IMR-90 (cell line): ENCODE measurements around the gene RAB31. TPM values are rescaled to one million over a fixed set of nuclear protein-coding genes. Genes with fewer than 3 reads are reported as not detected.

Source experiments
- ATAC-seq: fragments of 200-7000 bp; cut with Tn5 transposase; 2 replicates; pipeline ENCODE4 v1.9.1; 2020; ENCODE audit warnings: low read depth, mild to moderate bottlenecking, moderate library complexity
- Bru-seq: library from RNA; stranded (reverse); fragments of 400-500 nt; gene quantifications from one replicate; lab custom pipeline; 2021; lab: Mats Ljungman, UMichigan
- BruChase-seq, 2 experiments: library from RNA; stranded (reverse); fragments of 400-500 nt; gene quantifications; one replicate each; lab custom pipeline; 2021; lab: Mats Ljungman, UMichigan
- BruUV-seq: library from RNA; stranded (reverse); fragments of 400-500 nt; replicated peaks from 2 replicates; lab custom pipeline; 2021; lab: Mats Ljungman, UMichigan
- CTCF ChIA-PET: fragments of 300-600 bp; formaldehyde crosslinking; extraction: SDS; loops from one replicate; lab custom pipeline; 2021; ENCODE audit warnings: antibody characterized with exemption; lab: Yijun Ruan, JAX
- POLR2A ChIA-PET: fragments of 300-600 bp; sonication (Branson Sonifier 250); formaldehyde crosslinking; loops from one replicate; lab custom pipeline; 2022; ENCODE audit warnings: antibody characterized with exemption; ENCODE audit not compliant: unreplicated experiment; lab: Charles Lee
- DNase-seq: peaks from one replicate; pipeline ENCODE4 v3.0.0; 2013
- H2AFZ ChIP-seq: replicated peaks from 2 replicates; pipeline ENCODE3; 2013; ENCODE audit warnings: low read length, mild to moderate bottlenecking; ENCODE audit not compliant: poor library complexity
- H2AK5ac ChIP-seq: 2 replicates; pipeline ENCODE4 v1.6.1; 2013; ENCODE audit warnings: low read depth, low read length, inconsistent platforms
- H2AK9ac ChIP-seq: replicated peaks from 2 replicates; pipeline ENCODE3; 2013; ENCODE audit warnings: mild to moderate bottlenecking, low read depth, low read length, moderate library complexity; ENCODE audit not compliant: poor library complexity
- H2BK120ac ChIP-seq: 2 replicates; pipeline ENCODE4 v1.6.1; 2013; ENCODE audit warnings: low read depth, low read length, inconsistent platforms
- H2BK15ac ChIP-seq: 3 replicates; pipeline ENCODE4 v1.6.1; 2013; ENCODE audit warnings: low read depth, low read length, inconsistent platforms
- H2BK20ac ChIP-seq: 2 replicates; pipeline ENCODE4 v1.6.1; 2013; ENCODE audit warnings: low read depth, mild to moderate bottlenecking, inconsistent platforms, low read length, moderate library complexity
- H2BK5ac ChIP-seq: 2 replicates; pipeline ENCODE4 v1.6.1; 2013; ENCODE audit warnings: mild to moderate bottlenecking, low read depth, low read length, inconsistent platforms; ENCODE audit not compliant: poor library complexity, severe bottlenecking
- H3K14ac ChIP-seq: replicated peaks from 2 replicates; pipeline ENCODE4 v1.6.1; 2013; ENCODE audit warnings: low read depth, low read length, inconsistent platforms
- H3K18ac ChIP-seq: 2 replicates; pipeline ENCODE4 v1.6.1; 2013; ENCODE audit warnings: low read depth, low read length, control low read depth
- H3K23ac ChIP-seq: 2 replicates; pipeline ENCODE4 v1.6.1; 2013; ENCODE audit warnings: low read depth, low read length, inconsistent platforms
- H3K27ac ChIP-seq: 2 replicates; pipeline ENCODE4 v1.5.1; 2013; ENCODE audit warnings: mild to moderate bottlenecking, control low read depth, low read length; ENCODE audit not compliant: insufficient read depth
- H3K27me3 ChIP-seq: 2 replicates; pipeline ENCODE4 v1.6.1; 2013; ENCODE audit warnings: low read length; ENCODE audit not compliant: control insufficient read depth, insufficient read depth
- H3K36me3 ChIP-seq: 2 replicates; pipeline ENCODE4 v1.6.1; 2013; ENCODE audit warnings: low read length, mixed read lengths; ENCODE audit not compliant: control insufficient read depth, insufficient read depth
- H3K4ac ChIP-seq: 2 replicates; pipeline ENCODE4 v1.6.1; 2013; ENCODE audit warnings: low read depth, low read length, inconsistent platforms
- H3K4me1 ChIP-seq: 2 replicates; pipeline ENCODE4 v1.6.1; 2013; ENCODE audit warnings: low read length, mixed read lengths; ENCODE audit not compliant: control insufficient read depth, insufficient read depth
- H3K4me2 ChIP-seq: 2 replicates; pipeline ENCODE4 v1.6.1; 2013; ENCODE audit warnings: low read depth, mild to moderate bottlenecking, control low read depth, low read length, moderate library complexity
- H3K4me3 ChIP-seq: 2 replicates; pipeline ENCODE4 v1.5.1; 2013; ENCODE audit warnings: low read depth, mild to moderate bottlenecking, control low read depth, low read length, moderate library complexity; ENCODE audit not compliant: insufficient read depth
- H3K56ac ChIP-seq: 2 replicates; pipeline ENCODE4 v1.6.1; 2013; ENCODE audit warnings: low read length, inconsistent platforms; ENCODE audit not compliant: insufficient read depth; ENCODE audit errors: extremely low read depth
- H3K79me1 ChIP-seq, 2 experiments: 2 replicates each; pipeline ENCODE4 v1.6.1; 2013; ENCODE audit warnings: low read length in 2 of 2, inconsistent platforms in 1 of 2, low read depth in 1 of 2
- H3K9ac ChIP-seq: 2 replicates; pipeline ENCODE4 v1.6.1; 2013; ENCODE audit warnings: low read depth, low read length, control low read depth
- H3K9me1 ChIP-seq: 2 replicates; pipeline ENCODE4 v1.6.1; 2013; ENCODE audit warnings: low read length, inconsistent platforms; ENCODE audit not compliant: insufficient read depth
- H3K9me3 ChIP-seq: 2 replicates; pipeline ENCODE4 v1.6.1; 2013; ENCODE audit warnings: low read length; ENCODE audit not compliant: control insufficient read depth, insufficient read depth
- H4K20me1 ChIP-seq: 2 replicates; pipeline ENCODE4 v1.6.1; 2013; ENCODE audit warnings: low read length, inconsistent platforms; ENCODE audit not compliant: insufficient read depth
- H4K5ac ChIP-seq: 2 replicates; pipeline ENCODE4 v1.6.1; 2013; ENCODE audit warnings: mild to moderate bottlenecking, low read depth, low read length, control low read depth
- H4K8ac ChIP-seq, 2 experiments: 2 replicates each; pipeline ENCODE4 v1.6.1; 2013; ENCODE audit warnings: low read depth in 2 of 2, low read length in 2 of 2, control low read depth in 1 of 2, inconsistent platforms in 1 of 2
- H4K91ac ChIP-seq: 2 replicates; pipeline ENCODE4 v1.6.1; 2013; ENCODE audit warnings: low read depth, low read length, inconsistent platforms; ENCODE audit not compliant: insufficient read depth
- BHLHE40 ChIP-seq: fragments of 150-350 bp; IDR thresholded peaks from 2 replicates; pipeline ENCODE4 v1.6.1; 2016; ENCODE audit warnings: mild to moderate bottlenecking, low read depth, low read length
- CEBPB ChIP-seq: IDR thresholded peaks from 2 replicates; pipeline ENCODE4 v1.6.1; 2012; ENCODE audit warnings: low read depth, low read length, improper control_type of control experiment
- CHD1 ChIP-seq: IDR thresholded peaks from 2 replicates; pipeline ENCODE4 v1.6.1; 2012; ENCODE audit warnings: low read depth, low read length, improper control_type of control experiment
- FOS ChIP-seq: fragments of 150-350 bp; IDR thresholded peaks from 2 replicates; pipeline ENCODE4 v1.6.1; 2016; ENCODE audit warnings: low read depth, low read length
- MAZ ChIP-seq: IDR thresholded peaks from 2 replicates; pipeline ENCODE4 v1.6.1; 2012; ENCODE audit warnings: low read depth, mild to moderate bottlenecking, low read length, improper control_type of control experiment, moderate library complexity, borderline replicate concordance
- MXI1 ChIP-seq: IDR thresholded peaks from 2 replicates; pipeline ENCODE4 v1.6.1; 2012; ENCODE audit warnings: low read depth, mild to moderate bottlenecking, low read length, moderate library complexity, borderline replicate concordance
- NFE2L2 ChIP-seq: fragments of 150-350 bp; IDR thresholded peaks from 2 replicates; pipeline ENCODE4 v1.6.1; 2016; ENCODE audit warnings: low read depth, mild to moderate bottlenecking, low read length
- POLR2A ChIP-seq: IDR thresholded peaks from 2 replicates; pipeline ENCODE4 v1.6.1; 2012; ENCODE audit warnings: mild to moderate bottlenecking, low read depth, low read length
- RCOR1 ChIP-seq: IDR thresholded peaks from 2 replicates; pipeline ENCODE4 v1.6.1; 2012; ENCODE audit warnings: mild to moderate bottlenecking, low read length, improper control_type of control experiment; ENCODE audit not compliant: insufficient replicate concordance
- RFX5 ChIP-seq: IDR thresholded peaks from 2 replicates; pipeline ENCODE4 v1.8.0; 2012; ENCODE audit warnings: low read depth, mild to moderate bottlenecking, low read length, moderate library complexity
- WGBS, 2 experiments: methylation state at CpG; one replicate each; pipeline versions ENCODE4 v1.1.5 to v1.1.7; 2013; ENCODE audit warnings: missing lambda C conversion rate in 2 of 2; ENCODE audit not compliant: insufficient read length in 1 of 2; ENCODE audit errors: extremely low coverage in 2 of 2; 5-methylcytosine and 5-hydroxymethylcytosine counted together
- dilution Hi-C: fragments of 300-500 bp; cut with HindIII; formaldehyde crosslinking; loops from one replicate; pipeline ENCODE4 v1.14.3; 2018; ENCODE audit warnings: low sequenced_read_pairs; ENCODE audit not compliant: unreplicated experiment
- in situ Hi-C: fragments of 300-500 bp; cut with MboI; formaldehyde crosslinking; loops from 3 replicates; pipeline ENCODE4 v1.14.3; 2019; ENCODE audit warnings: low sequenced_read_pairs, inconsistent platforms, mixed read lengths
- intact Hi-C: fragments of 100-400 bp; cut with micrococcal nuclease; formaldehyde crosslinking; loops from 2 replicates; pipeline ENCODE4 v1.10.0; 2022
- long read RNA-seq: library from polyadenylated mRNA; unstranded; transcript quantifications from one replicate; pipeline ENCODE4 v2.0.0, GENCODE V29; 2021; ENCODE audit not compliant: unreplicated experiment
- polyA plus RNA-seq, 3 experiments: library from polyadenylated mRNA; depleted of rRNA; stranded (reverse); fragments of >200 nt; gene quantifications; 2 replicates each; pipeline ENCODE4 v1.2.3, GENCODE V29; 2012; ENCODE audit warnings: low replicate concordance in 1 of 3
- total RNA-seq: library from RNA; depleted of rRNA; stranded (reverse); fragments of >200 nt; gene quantifications from 2 replicates; pipeline ENCODE4 v1.2.3, GENCODE V29; 2012; rRNA removed
- TF ChIP-seq, protein P1 (sequence below): fragments of 150-350 bp; IDR thresholded peaks from 2 replicates; pipeline ENCODE4 v1.6.1; 2017; ENCODE audit warnings: mild to moderate bottlenecking, antibody characterized with exemption, low read length, low read depth
- TF ChIP-seq, protein P2 (sequence below): conservative IDR thresholded peaks from 2 replicates; pipeline ENCODE4 v1.5.1; 2012; ENCODE audit warnings: mild to moderate bottlenecking, low read depth, low read length, improper control_type of control experiment

The RAB31 gene, protein sequence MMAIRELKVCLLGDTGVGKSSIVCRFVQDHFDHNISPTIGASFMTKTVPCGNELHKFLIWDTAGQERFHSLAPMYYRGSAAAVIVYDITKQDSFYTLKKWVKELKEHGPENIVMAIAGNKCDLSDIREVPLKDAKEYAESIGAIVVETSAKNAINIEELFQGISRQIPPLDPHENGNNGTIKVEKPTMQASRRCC
- 26.9 and 28.9 TPM in 2 replicates for total RNA-seq
- polyA plus RNA-seq (2012; rRNA removed), result 12.3 and 13.8 TPM in 2 replicates
- 5.7 and 7.0 TPM in 2 replicates for polyA plus RNA-seq (2012; cell fraction: cytosol; rRNA removed)
- 13.4 and 18.7 TPM in 2 replicates for polyA plus RNA-seq (2012; cell fraction: nucleus; rRNA removed; ENCODE audit: low replicate concordance)
- Bru-seq, nascent RNA, result percentile 70 among the genes with signal in this experiment
- BruChase-seq, experiment 1, labeled RNA remaining after a 6-hour chase, result percentile 64 among the genes with signal in this experiment
- percentile 62 among the genes with signal in this experiment for BruChase-seq, experiment 2, labeled RNA remaining after a 2-hour chase
- long read RNA-seq, full-length matches to known transcripts, result 30 of 39 reads
- long read RNA-seq, partial matches to known transcripts, result 0 of 39 reads
- long read RNA-seq, other reads (novel, unspliced or antisense), result 9 of 39 reads

DNA sequence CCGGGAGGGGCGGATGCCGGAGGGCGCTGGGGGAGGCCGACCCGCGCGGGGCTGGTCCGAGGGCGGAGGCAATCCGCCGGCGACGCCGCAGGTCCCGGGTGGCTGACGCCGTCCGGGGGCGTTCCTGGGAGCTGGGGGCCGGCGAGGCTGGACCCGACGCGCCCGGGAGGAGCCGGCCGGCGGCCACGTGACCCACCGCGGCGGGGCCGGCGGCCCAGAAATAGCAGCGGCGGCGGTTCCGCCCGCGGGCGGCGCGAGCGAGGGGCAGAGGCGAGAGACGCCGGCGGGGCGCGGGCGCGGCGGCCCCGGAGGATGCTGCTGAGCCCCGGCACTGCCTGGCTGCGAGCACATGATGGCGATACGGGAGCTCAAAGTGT, at the start of gene RAB31:
Gene RAB31, plus strand, starts transcription at position 245 of the 377 bp plus-strand sequence. Its CDS starts 105 bp downstream, at position 350.
- Histone ChIP-seq H2BK120ac (peak within 1 kb of the TSS; percentile 79), H3K9me3 (no peaks in the 10 kb centered on the region), H3K14ac (peak within 1 kb of the TSS; percentile 93), H2AK9ac (peak within 1 kb of the TSS; percentile 71), H3K9me1 (peaks cover 24% of the 10 kb centered on the region), H4K8ac (peak within 1 kb of the TSS; percentile 66 to 74), H3K9ac (peak within 1 kb of the TSS; percentile 84), H3K56ac (peak within 1 kb of the TSS; percentile 59), H2BK5ac (peak within 1 kb of the TSS; percentile 86), H3K79me1 (peaks cover 27 to 46% of the 10 kb centered on the region in 2 experiments), H3K4me2 (peak within 1 kb of the TSS; percentile 93), H4K5ac (peak within 1 kb of the TSS; percentile 95), H3K36me3 (no peaks in the 10 kb centered on the region), H3K4me1 (peaks cover 26% of the 10 kb centered on the region), H3K18ac (peak within 1 kb of the TSS; percentile 84), H3K4me3 (peak within 1 kb of the TSS; percentile 89), H3K23ac (peak within 1 kb of the TSS; percentile 86), H3K27ac (peak within 1 kb of the TSS; percentile 92), H3K4ac (peak within 1 kb of the TSS; percentile 95), H4K20me1 (peaks cover 17% of the 10 kb centered on the region; the same call in 1 of the 2 replicates), H4K91ac (peak within 1 kb of the TSS; percentile 83), H2AK5ac (peak within 1 kb of the TSS; percentile 71), H2BK15ac (0 out of 3 replicates have a peak within 1 kb of the TSS, but pooled peaks have one; percentile 59), H3K27me3 (no peaks in the 10 kb centered on the region), H2AFZ (peak within 1 kb of the TSS; percentile 91), H2BK20ac (peak within 1 kb of the TSS; percentile 3)
- intact Hi-C loops, result loop anchor here (2.0 to 5.0 kb wide), 3 partner anchors 104 to 243 kb away; no protein-coding TSS in a partner anchor
- ATAC-seq (peak; percentile 96), DNase-seq (peak; percentile 72)
- dilution Hi-C loops, result no loop called here
- ChIA-PET POLR2A (no interaction called here), CTCF (no interaction called here)
- TF ChIP-seq MAZ (peak; percentile 83), NFE2L2 (no peak), MXI1 (peak; percentile 49; the same call in 1 of the 2 replicates), CHD1 (peak; percentile 45; the same call in 1 of the 2 replicates), POLR2A (peak; percentile 95), RFX5 (no peak), FOS (no peak), CEBPB (no peak), BHLHE40 (peak; percentile 26; the same call in 1 of the 2 replicates), RCOR1 (no peak)
- TF ChIP-seq, protein P1, sequence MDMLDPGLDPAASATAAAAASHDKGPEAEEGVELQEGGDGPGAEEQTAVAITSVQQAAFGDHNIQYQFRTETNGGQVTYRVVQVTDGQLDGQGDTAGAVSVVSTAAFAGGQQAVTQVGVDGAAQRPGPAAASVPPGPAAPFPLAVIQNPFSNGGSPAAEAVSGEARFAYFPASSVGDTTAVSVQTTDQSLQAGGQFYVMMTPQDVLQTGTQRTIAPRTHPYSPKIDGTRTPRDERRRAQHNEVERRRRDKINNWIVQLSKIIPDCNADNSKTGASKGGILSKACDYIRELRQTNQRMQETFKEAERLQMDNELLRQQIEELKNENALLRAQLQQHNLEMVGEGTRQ, result peak; percentile 95
- TF ChIP-seq, protein P2, sequence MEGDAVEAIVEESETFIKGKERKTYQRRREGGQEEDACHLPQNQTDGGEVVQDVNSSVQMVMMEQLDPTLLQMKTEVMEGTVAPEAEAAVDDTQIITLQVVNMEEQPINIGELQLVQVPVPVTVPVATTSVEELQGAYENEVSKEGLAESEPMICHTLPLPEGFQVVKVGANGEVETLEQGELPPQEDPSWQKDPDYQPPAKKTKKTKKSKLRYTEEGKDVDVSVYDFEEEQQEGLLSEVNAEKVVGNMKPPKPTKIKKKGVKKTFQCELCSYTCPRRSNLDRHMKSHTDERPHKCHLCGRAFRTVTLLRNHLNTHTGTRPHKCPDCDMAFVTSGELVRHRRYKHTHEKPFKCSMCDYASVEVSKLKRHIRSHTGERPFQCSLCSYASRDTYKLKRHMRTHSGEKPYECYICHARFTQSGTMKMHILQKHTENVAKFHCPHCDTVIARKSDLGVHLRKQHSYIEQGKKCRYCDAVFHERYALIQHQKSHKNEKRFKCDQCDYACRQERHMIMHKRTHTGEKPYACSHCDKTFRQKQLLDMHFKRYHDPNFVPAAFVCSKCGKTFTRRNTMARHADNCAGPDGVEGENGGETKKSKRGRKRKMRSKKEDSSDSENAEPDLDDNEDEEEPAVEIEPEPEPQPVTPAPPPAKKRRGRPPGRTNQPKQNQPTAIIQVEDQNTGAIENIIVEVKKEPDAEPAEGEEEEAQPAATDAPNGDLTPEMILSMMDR, result peak; percentile 19; the same call in 1 of the 2 replicates
- in situ Hi-C loops, result loop anchor here (25.0 kb wide), 1 partner anchor 229 kb away; no protein-coding TSS in a partner anchor
- no TSS peak for BruUV-seq
- 0% methylated on average over 49 of the region's 59 CpGs; no CpG with 5 or more reads in 1 of the 2 experiments for WGBS, 2 experiments
